SK-N-SH (cell line): Measurements from ENCODE around the gene BEST2. TPM values are rescaled to one million over a fixed set of nuclear protein-coding genes. Genes with fewer than 3 reads are reported as not detected.
A peak's percentile ranks its signal among the peaks of the same experiment; 100 is the strongest.

Source experiments
- CTCF ChIA-PET: fragments of 300-600, 350-600 bp; formaldehyde crosslinking; extraction: SDS; loops from one replicate; lab custom pipeline; 2021; lab: Yijun Ruan, JAX
- POLR2A ChIA-PET: fragments of 350-600 bp; sonication (Branson Sonifier 250); formaldehyde crosslinking; extraction: SDS; loops from one replicate; lab custom pipeline; 2020; ENCODE audit warnings: antibody characterized with exemption, inconsistent platforms; lab: Yijun Ruan, JAX
- DNase-seq: peaks from one replicate; pipeline ENCODE4 v3.0.0; 2012
- H2AFZ ChIP-seq: fragments of 200-600 bp; sonication (generic); 2 replicates; pipeline ENCODE4 v1.8.1; 2016; ENCODE audit warnings: antibody characterized with exemption, mild to moderate bottlenecking, low read depth
- H3F3A ChIP-seq: fragments of 200-600 bp; sonication (generic); replicated peaks from 2 replicates; pipeline ENCODE3; 2016; ENCODE audit warnings: antibody characterized with exemption, mild to moderate bottlenecking; ENCODE audit not compliant: insufficient read depth
- H3K27ac ChIP-seq, 2 experiments: fragments of 200-500 bp in 1 of 2; fragments of 200-600 bp in 1 of 2; sonication (Bioruptor generic) in 1 of 2; sonication (generic), shearing (Covaris generic) in 1 of 2; 2 replicates each; pipeline versions ENCODE4 v1.5.1 to v1.6.1; 2014 to 2016; ENCODE audit warnings: low read depth in 2 of 2, inconsistent platforms in 1 of 2, low read length in 1 of 2, mild to moderate bottlenecking in 1 of 2, mixed read lengths in 1 of 2
- H3K27me3 ChIP-seq: fragments of 200-600 bp; sonication (generic), shearing (Covaris generic); 2 replicates; pipeline ENCODE4 v1.6.1; 2016; ENCODE audit warnings: mixed run types; ENCODE audit not compliant: insufficient read depth
- H3K36me3 ChIP-seq, 2 experiments: fragments of 200-500 bp in 1 of 2; fragments of 200-600 bp in 1 of 2; sonication (Bioruptor generic) in 1 of 2; sonication (generic) in 1 of 2; replicated peaks in 1 of 2; 2 replicates each; pipeline versions ENCODE3 to v1.5.1; 2014 to 2016; ENCODE audit warnings: low read length in 1 of 2, mild to moderate bottlenecking in 1 of 2; ENCODE audit not compliant: insufficient read depth in 2 of 2, control insufficient read depth in 1 of 2
- H3K4me1 ChIP-seq, 2 experiments: fragments of 200-500 bp in 1 of 2; fragments of 200-600 bp in 1 of 2; sonication (Bioruptor generic) in 1 of 2; sonication (generic), shearing (Covaris generic) in 1 of 2; 2 replicates each; pipeline versions ENCODE4 v1.5.1 to v1.6.1; 2014 to 2016; ENCODE audit warnings: low read depth in 1 of 2, low read length in 1 of 2, mixed run types in 1 of 2; ENCODE audit not compliant: insufficient read depth in 2 of 2, control insufficient read depth in 1 of 2
- H3K4me2 ChIP-seq: fragments of 200-600 bp; sonication (generic), shearing (Covaris generic); 2 replicates; pipeline ENCODE4 v1.6.1; 2017; ENCODE audit warnings: mixed run types
- H3K4me3 ChIP-seq, 2 experiments: fragments of 200-500 bp in 1 of 2; fragments of 200-600 bp in 1 of 2; sonication (Bioruptor generic) in 1 of 2; sonication (generic), shearing (Covaris generic) in 1 of 2; 2 replicates each; pipeline versions ENCODE4 v1.5.1 to v1.8.1; 2014 to 2016; ENCODE audit warnings: low read depth in 2 of 2, inconsistent platforms in 1 of 2, low read length in 1 of 2, mild to moderate bottlenecking in 1 of 2, mixed read lengths in 1 of 2, moderate library complexity in 1 of 2
- H3K79me2 ChIP-seq: fragments of 200-600 bp; sonication (generic); 2 replicates; pipeline ENCODE4 v1.8.1; 2017; ENCODE audit warnings: mild to moderate bottlenecking; ENCODE audit not compliant: insufficient read depth
- H3K9ac ChIP-seq: fragments of 200-600 bp; sonication (generic); 2 replicates; pipeline ENCODE4 v1.6.1; 2017; ENCODE audit warnings: mixed run types
- H3K9me2 ChIP-seq: fragments of 200-600 bp; sonication (generic); 2 replicates; pipeline ENCODE4 v1.6.1; 2017; ENCODE audit warnings: mixed run types
- H3K9me3 ChIP-seq: fragments of 200-600 bp; sonication (generic); 2 replicates; pipeline ENCODE4 v1.6.1; 2017; ENCODE audit warnings: mixed run types, mild to moderate bottlenecking, moderate library complexity
- H4K20me1 ChIP-seq: fragments of 200-600 bp; sonication (generic); 2 replicates; pipeline ENCODE4 v1.6.1; 2017; ENCODE audit warnings: mild to moderate bottlenecking, mixed run types; ENCODE audit not compliant: insufficient read depth
- CTCF ChIP-seq: fragments of 200-600 bp; sonication (generic); IDR thresholded peaks from 2 replicates; pipeline ENCODE4 v1.6.1; 2017; ENCODE audit warnings: antibody characterized with exemption, mild to moderate bottlenecking, moderate library complexity
- ELF1 ChIP-seq: IDR thresholded peaks from 2 replicates; pipeline ENCODE4 v1.4.0; 2012
- EP300 ChIP-seq, 2 experiments: IDR thresholded peaks; 2 replicates each; pipeline versions ENCODE4 v1.4.0 to v1.6.1; 2012; ENCODE audit warnings: borderline replicate concordance in 1 of 2, low read depth in 1 of 2, low read length in 1 of 2
- EZH2phosphoT487 ChIP-seq: fragments of 200-600 bp; sonication (generic); IDR thresholded peaks from 2 replicates; pipeline ENCODE4 v1.6.1; 2017; ENCODE audit warnings: low read depth, mixed run types, mild to moderate bottlenecking, antibody characterized with exemption, moderate library complexity, borderline replicate concordance
- FOSL2 ChIP-seq: IDR thresholded peaks from 2 replicates; pipeline ENCODE4 v1.4.0; 2012; ENCODE audit warnings: low read depth, mild to moderate bottlenecking, moderate library complexity, borderline replicate concordance
- FOXM1 ChIP-seq: IDR thresholded peaks from 2 replicates; pipeline ENCODE4 v1.4.0; 2012; ENCODE audit warnings: low read depth, mild to moderate bottlenecking
- GABPA ChIP-seq: IDR thresholded peaks from 2 replicates; pipeline ENCODE4 v1.4.0; 2012; ENCODE audit warnings: low read depth, mild to moderate bottlenecking
- GATA2 ChIP-seq: sonication (generic); formaldehyde crosslinking; IDR thresholded peaks from 2 replicates; pipeline ENCODE4 v1.5.0; 2020; ENCODE audit warnings: mild to moderate bottlenecking, missing genetic modification reagents
- JUND ChIP-seq: IDR thresholded peaks from 2 replicates; pipeline ENCODE4 v1.4.0; 2012
- MEF2A ChIP-seq: IDR thresholded peaks from 2 replicates; pipeline ENCODE4 v1.4.0; 2012; ENCODE audit warnings: low read depth, borderline replicate concordance
- MXI1 ChIP-seq: IDR thresholded peaks from 2 replicates; pipeline ENCODE4 v1.6.1; 2012; ENCODE audit warnings: mild to moderate bottlenecking, low read depth, low read length, improper control_type of control experiment
- PBX3 ChIP-seq: IDR thresholded peaks from 2 replicates; pipeline ENCODE4; 2012
- RAD21 ChIP-seq: IDR thresholded peaks from 2 replicates; pipeline ENCODE4 v1.6.1; 2012; ENCODE audit warnings: mild to moderate bottlenecking, low read length
- RCOR1 ChIP-seq: fragments of 150-350 bp; IDR thresholded peaks from 2 replicates; pipeline ENCODE4 v1.6.1; 2017; ENCODE audit warnings: antibody characterized with exemption, low read length
- RXRA ChIP-seq: IDR thresholded peaks from 2 replicates; pipeline ENCODE4 v1.4.0; 2012; ENCODE audit warnings: low read depth, mild to moderate bottlenecking, borderline replicate concordance
- USF1 ChIP-seq: IDR thresholded peaks from 2 replicates; pipeline ENCODE4 v1.4.0; 2012; ENCODE audit warnings: low read depth, borderline replicate concordance
- WGBS: methylation state at CpG from one replicate; pipeline ENCODE4 v1.1.6; 2017; ENCODE audit warnings: low lambda C conversion rate; 5-methylcytosine and 5-hydroxymethylcytosine counted together
- polyA plus RNA-seq, 3 experiments: library from polyadenylated mRNA; depleted of rRNA; stranded (reverse); fragments of >200 nt; gene quantifications; 2 replicates each; pipeline ENCODE4 v1.2.3, GENCODE V29; 2012
- TF ChIP-seq, protein P1 (sequence below): IDR thresholded peaks from 2 replicates; pipeline ENCODE4 v1.6.1; 2012; ENCODE audit warnings: mild to moderate bottlenecking, low read depth, low read length, moderate library complexity
- TF ChIP-seq, protein P2 (sequence below): fragments of 150-350 bp; IDR thresholded peaks from 2 replicates; pipeline ENCODE4 v1.6.1; 2017; ENCODE audit warnings: antibody characterized with exemption, low read length, low read depth, borderline replicate concordance

BEST2 gene
- polyA plus RNA-seq, 1 of the 3 experiments (the other 2 are of a cell fraction), result not detected

GRCh38 chr19:12793290-12794195 lies 42.0 kb downstream of the BEST2 start (continued):
- TF ChIP-seq, protein P1, sequence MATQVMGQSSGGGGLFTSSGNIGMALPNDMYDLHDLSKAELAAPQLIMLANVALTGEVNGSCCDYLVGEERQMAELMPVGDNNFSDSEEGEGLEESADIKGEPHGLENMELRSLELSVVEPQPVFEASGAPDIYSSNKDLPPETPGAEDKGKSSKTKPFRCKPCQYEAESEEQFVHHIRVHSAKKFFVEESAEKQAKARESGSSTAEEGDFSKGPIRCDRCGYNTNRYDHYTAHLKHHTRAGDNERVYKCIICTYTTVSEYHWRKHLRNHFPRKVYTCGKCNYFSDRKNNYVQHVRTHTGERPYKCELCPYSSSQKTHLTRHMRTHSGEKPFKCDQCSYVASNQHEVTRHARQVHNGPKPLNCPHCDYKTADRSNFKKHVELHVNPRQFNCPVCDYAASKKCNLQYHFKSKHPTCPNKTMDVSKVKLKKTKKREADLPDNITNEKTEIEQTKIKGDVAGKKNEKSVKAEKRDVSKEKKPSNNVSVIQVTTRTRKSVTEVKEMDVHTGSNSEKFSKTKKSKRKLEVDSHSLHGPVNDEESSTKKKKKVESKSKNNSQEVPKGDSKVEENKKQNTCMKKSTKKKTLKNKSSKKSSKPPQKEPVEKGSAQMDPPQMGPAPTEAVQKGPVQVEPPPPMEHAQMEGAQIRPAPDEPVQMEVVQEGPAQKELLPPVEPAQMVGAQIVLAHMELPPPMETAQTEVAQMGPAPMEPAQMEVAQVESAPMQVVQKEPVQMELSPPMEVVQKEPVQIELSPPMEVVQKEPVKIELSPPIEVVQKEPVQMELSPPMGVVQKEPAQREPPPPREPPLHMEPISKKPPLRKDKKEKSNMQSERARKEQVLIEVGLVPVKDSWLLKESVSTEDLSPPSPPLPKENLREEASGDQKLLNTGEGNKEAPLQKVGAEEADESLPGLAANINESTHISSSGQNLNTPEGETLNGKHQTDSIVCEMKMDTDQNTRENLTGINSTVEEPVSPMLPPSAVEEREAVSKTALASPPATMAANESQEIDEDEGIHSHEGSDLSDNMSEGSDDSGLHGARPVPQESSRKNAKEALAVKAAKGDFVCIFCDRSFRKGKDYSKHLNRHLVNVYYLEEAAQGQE, result 0 out of 2 replicates have a peak, but pooled peaks have one; percentile 24
- TF ChIP-seq MXI1, result peak; percentile 86
- TF ChIP-seq EZH2phosphoT487, result no peak
- TF ChIP-seq RCOR1, result no peak
- TF ChIP-seq GABPA, result no peak
- TF ChIP-seq PBX3, result peak; percentile 61
- TF ChIP-seq, protein P2, sequence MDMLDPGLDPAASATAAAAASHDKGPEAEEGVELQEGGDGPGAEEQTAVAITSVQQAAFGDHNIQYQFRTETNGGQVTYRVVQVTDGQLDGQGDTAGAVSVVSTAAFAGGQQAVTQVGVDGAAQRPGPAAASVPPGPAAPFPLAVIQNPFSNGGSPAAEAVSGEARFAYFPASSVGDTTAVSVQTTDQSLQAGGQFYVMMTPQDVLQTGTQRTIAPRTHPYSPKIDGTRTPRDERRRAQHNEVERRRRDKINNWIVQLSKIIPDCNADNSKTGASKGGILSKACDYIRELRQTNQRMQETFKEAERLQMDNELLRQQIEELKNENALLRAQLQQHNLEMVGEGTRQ, result no peak
- 0 out of 2 replicates have a peak, but pooled peaks have one; percentile 20 for TF ChIP-seq FOXM1
- TF ChIP-seq ELF1, result peak; percentile 34; the same call in 1 of the 2 replicates
- peak; percentile 44; the same call in 1 of the 2 replicates for TF ChIP-seq JUND
- no peak; the same call in 1 of the 2 replicates for TF ChIP-seq MEF2A

GRCh38 chr19:12794196-12794941 lies 42.8 kb downstream of the BEST2 start:
- DNase-seq, result no peak
- CTCF ChIA-PET, result interaction anchor here (3.1 to 17.1 kb wide), 4 partner anchors 17 to 61 kb away, joined by 19 to 447 read pairs (median 181); partner anchors contain the start of genes HOOK2 and TRIR
- TF ChIP-seq RAD21 (no peak), USF1 (no peak), FOXM1 (no peak), RXRA (no peak), CTCF (no peak), EP300 (IDR thresholded peaks at IDR 0.05; ENCODE audit: borderline replicate concordance in 1 of 2, low read depth in 1 of 2, low read length in 1 of 2) (no peak), FOSL2 (no peak), GATA2 (CRISPR knock-in tag) (no peak), JUND (no peak), PBX3 (no peak)

More at GRCh38 chr19:12794196-12794941, 42.8 kb downstream of the BEST2 start:
- no peaks in the 10 kb centered on the region for H3K27me3 ChIP-seq
- WGBS, result 77% methylated on average over 7 of the region's 7 CpGs
- peak overlapping the region; percentile 86 to 88 for H3K27ac ChIP-seq
- peaks cover 17% of the 10 kb centered on the region for H4K20me1 ChIP-seq
- POLR2A ChIA-PET, result interaction anchor here (1.0 to 4.4 kb wide), 3 partner anchors 17 to 22 kb away, joined by 3 to 88 read pairs (median 22); no protein-coding TSS in a partner anchor
- H3K79me2 ChIP-seq, result peaks cover 20% of the 10 kb centered on the region
- peaks cover 13 to 25% of the 10 kb centered on the region in 2 experiments; a peak in 3 of 4 replicates for H3K4me1 ChIP-seq
- H3K9me2 ChIP-seq, result no peaks in the 10 kb centered on the region
- peak overlapping the region; percentile 47; the same call in 1 of the 2 replicates for H2AFZ ChIP-seq
- peaks cover 35% of the 10 kb centered on the region for H3F3A ChIP-seq
- H3K4me3 ChIP-seq, result peak overlapping the region; percentile 80 to 88
- peaks cover 0 to 8% of the 10 kb centered on the region in 2 experiments for H3K36me3 ChIP-seq
- H3K4me2 ChIP-seq, result peak overlapping the region; percentile 88
- peak overlapping the region; percentile 95 for H3K9ac ChIP-seq
- no peaks in the 10 kb centered on the region for H3K9me3 ChIP-seq
